Measurements from ENCODE around the gene LIN7B.

DNA sequence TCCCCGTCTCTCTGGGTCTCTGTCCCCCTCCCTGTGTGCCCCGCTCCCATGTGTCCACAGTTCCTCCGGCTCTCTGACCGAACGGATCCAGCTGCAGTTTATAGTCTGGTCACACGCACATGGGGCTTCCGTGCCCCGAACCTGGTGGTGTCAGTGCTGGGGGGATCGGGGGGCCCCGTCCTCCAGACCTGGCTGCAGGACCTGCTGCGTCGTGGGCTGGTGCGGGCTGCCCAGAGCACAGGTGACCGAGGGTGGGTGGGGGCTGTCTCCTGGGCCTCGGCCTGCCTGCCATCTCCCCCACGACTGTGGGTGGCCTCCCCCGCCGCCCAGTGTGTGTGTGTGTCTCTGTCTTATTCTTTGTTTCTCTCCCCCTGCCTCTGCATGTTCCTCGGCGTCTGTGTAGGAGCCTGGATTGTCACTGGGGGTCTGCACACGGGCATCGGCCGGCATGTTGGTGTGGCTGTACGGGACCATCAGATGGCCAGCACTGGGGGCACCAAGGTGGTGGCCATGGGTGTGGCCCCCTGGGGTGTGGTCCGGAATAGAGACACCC lies 53.8 kb downstream of the LIN7B start:
- TF ChIP-seq GATA3 (IDR thresholded peaks at IDR 0.05; ENCODE audit: low read depth, low read length), result no peak
- no peak for TF ChIP-seq GATA2 (IDR thresholded peaks at IDR 0.05; ENCODE audit: low read depth, low read length)
